ENCODE measurements around the gene MSRB3. TPM values are rescaled to one million over a fixed set of nuclear protein-coding genes. Genes with fewer than 3 reads are reported as not detected.

Gene MSRB3
- total RNA-seq, 3 donors from 2014 or later (not counting 1 experiment from before 2014, with no cell fraction given): 2.4 to 3.4 (median 3.1) TPM

DNA sequence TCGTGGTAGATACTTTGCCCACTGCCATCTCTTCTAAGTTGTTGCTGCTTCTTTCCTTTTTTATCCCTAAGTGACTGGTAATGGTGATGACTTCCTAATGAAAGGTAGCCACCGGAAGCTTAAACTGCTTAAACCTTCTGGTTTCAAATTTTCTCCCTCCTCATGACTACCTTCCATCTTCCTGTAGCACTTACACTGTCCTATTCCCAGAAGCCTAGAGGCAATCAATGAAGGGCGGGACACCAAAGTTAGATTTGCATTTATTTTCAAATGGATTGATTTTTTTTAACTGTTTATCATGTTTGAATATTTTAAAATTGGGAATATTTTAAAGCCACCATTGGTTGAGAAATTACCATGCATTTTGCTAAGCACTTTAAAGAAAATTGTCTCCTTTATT, 64.7 kb downstream of the MSRB3 start:
- Mint-ChIP-seq H3K4me3 (no peak overlapping the region), H3K9me3 (no peaks in the 10 kb centered on the region), H3K27ac (no peak overlapping the region), H3K36me3 (no peaks in the 10 kb centered on the region), H3K27me3 (ENCODE audit: low read depth in 2 of 2) (peaks cover 0 to 3% of the 10 kb centered on the region in 2 donors), H3K4me1 (no peaks in the 10 kb centered on the region)
- no peaks in the 10 kb centered on the region for H3K27me3 ChIP-seq (ENCODE audit: control insufficient read depth, insufficient read depth, low read length)
- DNase-seq: no peak
- TF ChIP-seq, protein P1, sequence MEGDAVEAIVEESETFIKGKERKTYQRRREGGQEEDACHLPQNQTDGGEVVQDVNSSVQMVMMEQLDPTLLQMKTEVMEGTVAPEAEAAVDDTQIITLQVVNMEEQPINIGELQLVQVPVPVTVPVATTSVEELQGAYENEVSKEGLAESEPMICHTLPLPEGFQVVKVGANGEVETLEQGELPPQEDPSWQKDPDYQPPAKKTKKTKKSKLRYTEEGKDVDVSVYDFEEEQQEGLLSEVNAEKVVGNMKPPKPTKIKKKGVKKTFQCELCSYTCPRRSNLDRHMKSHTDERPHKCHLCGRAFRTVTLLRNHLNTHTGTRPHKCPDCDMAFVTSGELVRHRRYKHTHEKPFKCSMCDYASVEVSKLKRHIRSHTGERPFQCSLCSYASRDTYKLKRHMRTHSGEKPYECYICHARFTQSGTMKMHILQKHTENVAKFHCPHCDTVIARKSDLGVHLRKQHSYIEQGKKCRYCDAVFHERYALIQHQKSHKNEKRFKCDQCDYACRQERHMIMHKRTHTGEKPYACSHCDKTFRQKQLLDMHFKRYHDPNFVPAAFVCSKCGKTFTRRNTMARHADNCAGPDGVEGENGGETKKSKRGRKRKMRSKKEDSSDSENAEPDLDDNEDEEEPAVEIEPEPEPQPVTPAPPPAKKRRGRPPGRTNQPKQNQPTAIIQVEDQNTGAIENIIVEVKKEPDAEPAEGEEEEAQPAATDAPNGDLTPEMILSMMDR (IDR thresholded peaks at IDR 0.05): no peak
- H3K9me3 ChIP-seq (ENCODE audit: control insufficient read depth, insufficient read depth, low read length): no peaks in the 10 kb centered on the region
- intact Hi-C loops (cut with micrococcal nuclease): no loop called here
- H3K27ac ChIP-seq (ENCODE audit: low read length): no peak overlapping the region
- no peaks in the 10 kb centered on the region for H3K36me3 ChIP-seq (ENCODE audit: control insufficient read depth, insufficient read depth, low read length)
- WGBS (ENCODE audit: insufficient coverage): 88% methylated on average over 2 of the region's 3 CpGs
- H3K4me1 ChIP-seq (ENCODE audit: control insufficient read depth, insufficient read depth, low read length): no peaks in the 10 kb centered on the region
- no peak for ATAC-seq
- no peak overlapping the region for H3K4me3 ChIP-seq (ENCODE audit: low read length)

DNA sequence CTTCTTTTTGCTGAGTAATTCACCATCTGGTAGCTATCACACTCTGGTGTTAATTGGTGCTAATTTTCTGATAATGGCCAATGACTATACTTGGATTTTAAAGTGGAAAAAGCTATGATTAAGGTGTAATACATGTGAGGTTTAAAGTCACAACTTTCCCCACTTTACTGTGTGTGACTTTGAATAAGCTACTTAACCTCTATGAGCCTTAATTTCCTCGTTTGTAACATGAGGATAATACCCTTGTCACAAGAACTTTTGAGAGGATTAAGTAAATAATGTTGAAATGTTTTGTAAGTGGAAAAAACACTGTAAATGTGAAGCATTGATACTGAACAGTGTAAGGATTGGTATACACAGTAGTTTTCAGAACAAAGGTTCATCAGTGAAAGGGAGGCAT, 65.3 kb downstream of the MSRB3 start:
- no peak overlapping the region for H3K4me3 ChIP-seq (ENCODE audit: low read length)
- TF ChIP-seq, protein P1 (IDR thresholded peaks at IDR 0.05): no peak
- no peak overlapping the region for H3K27ac ChIP-seq (ENCODE audit: low read length)
- H3K9me3 ChIP-seq (ENCODE audit: control insufficient read depth, insufficient read depth, low read length): no peaks in the 10 kb centered on the region
- no peaks in the 10 kb centered on the region for H3K27me3 ChIP-seq (ENCODE audit: control insufficient read depth, insufficient read depth, low read length)
- Mint-ChIP-seq H3K4me3 (no peak overlapping the region), H3K9me3 (peaks cover 3% of the 10 kb centered on the region in 2 donors), H3K27me3 (ENCODE audit: low read depth in 2 of 2) (peaks cover 0 to 3% of the 10 kb centered on the region in 2 donors), H3K4me1 (no peaks in the 10 kb centered on the region), H3K27ac (no peak overlapping the region), H3K36me3 (no peaks in the 10 kb centered on the region)
- 67% methylated on average over 1 of the region's 1 CpG for WGBS (ENCODE audit: insufficient coverage)
- DNase-seq (no peak), ATAC-seq (no peak)
- H3K4me1 ChIP-seq (ENCODE audit: control insufficient read depth, insufficient read depth, low read length): no peaks in the 10 kb centered on the region
- no peaks in the 10 kb centered on the region for H3K36me3 ChIP-seq (ENCODE audit: control insufficient read depth, insufficient read depth, low read length)
- intact Hi-C loops (cut with micrococcal nuclease): no loop called here

DNA sequence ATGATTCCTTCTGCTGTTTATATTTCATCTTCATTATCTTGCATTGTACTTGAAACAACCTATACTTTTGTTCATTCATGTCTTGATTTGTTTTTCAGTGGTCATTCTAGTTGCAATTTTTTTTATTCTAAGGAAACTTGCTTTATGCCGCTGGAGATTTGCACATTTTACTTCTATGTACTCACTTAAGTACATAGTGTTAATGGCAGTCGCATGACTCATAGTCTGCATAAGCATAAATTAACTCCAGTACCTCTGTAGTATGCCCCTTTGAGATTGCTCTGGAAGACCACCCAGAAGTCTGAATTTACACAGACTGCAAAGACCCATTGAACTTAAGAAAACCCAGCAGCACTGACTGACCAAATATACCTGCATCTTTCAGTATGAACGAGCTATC, 77.0 kb downstream of the MSRB3 start:
- Mint-ChIP-seq H3K4me3 (no peak overlapping the region), H3K36me3 (no peaks in the 10 kb centered on the region), H3K9me3 (no peaks in the 10 kb centered on the region), H3K4me1 (no peaks in the 10 kb centered on the region), H3K27me3 (ENCODE audit: low read depth in 2 of 2) (no peaks in the 10 kb centered on the region), H3K27ac (no peak overlapping the region)
- Histone ChIP-seq H3K4me1 (ENCODE audit: control insufficient read depth, insufficient read depth, low read length) (no peaks in the 10 kb centered on the region), H3K27ac (ENCODE audit: low read length) (no peak overlapping the region), H3K27me3 (ENCODE audit: control insufficient read depth, insufficient read depth, low read length) (no peaks in the 10 kb centered on the region), H3K36me3 (ENCODE audit: control insufficient read depth, insufficient read depth, low read length) (no peaks in the 10 kb centered on the region), H3K4me3 (ENCODE audit: low read length) (no peak overlapping the region), H3K9me3 (ENCODE audit: control insufficient read depth, insufficient read depth, low read length) (no peaks in the 10 kb centered on the region)
- TF ChIP-seq, protein P1 (IDR thresholded peaks at IDR 0.05): no peak
- no peak for DNase-seq
- WGBS (ENCODE audit: insufficient coverage): 92% methylated on average over 3 of the region's 3 CpGs
- intact Hi-C loops (cut with micrococcal nuclease): no loop called here
- no peak for ATAC-seq

DNA sequence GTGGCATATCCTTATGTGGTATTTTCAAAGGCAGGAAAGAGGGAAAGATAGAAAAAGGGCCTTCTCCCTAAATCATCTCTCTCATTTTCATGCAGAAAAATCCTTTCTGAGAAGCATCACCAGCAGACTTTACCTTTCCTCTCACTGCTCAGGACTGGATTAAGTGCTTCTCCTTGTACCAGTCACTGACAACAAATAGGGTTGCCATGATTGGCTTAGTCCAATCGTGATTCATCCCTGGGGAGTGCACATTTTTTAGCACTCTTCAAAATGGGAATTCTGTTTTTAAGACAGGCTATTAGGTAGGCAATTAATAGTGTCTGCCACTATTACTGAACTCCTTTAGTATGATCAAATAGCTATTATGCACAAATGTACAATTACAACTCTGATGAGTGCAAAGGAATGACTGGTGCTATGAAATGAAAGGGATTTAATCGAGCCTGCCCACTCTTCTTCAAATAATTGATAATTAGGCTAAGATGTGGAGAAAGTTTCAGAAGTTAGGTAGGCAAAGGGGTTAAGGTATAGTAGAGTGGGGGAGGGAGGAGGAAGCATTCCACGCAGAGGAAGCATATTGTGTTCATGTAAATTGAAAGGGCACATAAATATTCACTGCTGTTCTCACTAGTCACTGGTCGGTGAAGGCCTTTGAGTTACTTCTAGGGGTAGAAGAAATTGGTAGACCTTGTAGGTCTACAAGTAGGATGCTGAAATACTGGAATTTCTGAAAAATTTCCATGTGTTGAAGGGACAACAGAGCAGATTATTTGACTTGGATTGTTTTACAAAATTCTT, 84.0 kb downstream of the MSRB3 start:
- H3K27me3 ChIP-seq (ENCODE audit: control insufficient read depth, insufficient read depth, low read length): no peaks in the 10 kb centered on the region
- no peak overlapping the region for H3K4me3 Mint-ChIP-seq
- DNase-seq: no peak
- H3K4me1 ChIP-seq (ENCODE audit: control insufficient read depth, insufficient read depth, low read length): no peaks in the 10 kb centered on the region
- WGBS (ENCODE audit: insufficient coverage): 57% methylated on average over 4 of the region's 4 CpGs
- TF ChIP-seq, protein P1 (IDR thresholded peaks at IDR 0.05): no peak
- no peak overlapping the region for H3K4me3 ChIP-seq (ENCODE audit: low read length)
- H3K36me3 Mint-ChIP-seq: no peaks in the 10 kb centered on the region
- H3K36me3 ChIP-seq (ENCODE audit: control insufficient read depth, insufficient read depth, low read length): no peaks in the 10 kb centered on the region
- H3K4me1 Mint-ChIP-seq: no peaks in the 10 kb centered on the region
- no peak for ATAC-seq
- no peak overlapping the region for H3K27ac ChIP-seq (ENCODE audit: low read length)
- H3K9me3 ChIP-seq (ENCODE audit: control insufficient read depth, insufficient read depth, low read length): no peaks in the 10 kb centered on the region
- no peak overlapping the region for H3K27ac Mint-ChIP-seq
- peaks cover 0 to 3% of the 10 kb centered on the region in 2 donors for H3K27me3 Mint-ChIP-seq (ENCODE audit: low read depth in 2 of 2)
- intact Hi-C loops (cut with micrococcal nuclease): no loop called here
- no peaks in the 10 kb centered on the region for H3K9me3 Mint-ChIP-seq

Data from natural killer cell (primary cell).